NCI-H82 (cell line): ENCODE data around the gene RILPL1.
"Not testable (repeated sequence)": the region's sequence is repeated elsewhere in the genome, so short reads cannot be mapped to it uniquely, and the experiment has no call there.

ENCODE experiments used
- DNase-seq: peaks from one replicate; lab custom pipeline; 2025; lab: John Stamatoyannopoulos, UW

Gene RILPL1

GRCh38 chr12:123533672-123534643 lies at the start of gene RILPL1:
Gene RILPL1, minus strand, starts transcription at chr12:123533719. Its CDS starts 237 bp downstream, at chr12:123533482.
- peak; percentile 83 for DNase-seq

- no peak for DNase-seq
Measured at GRCh38 chr12:123580772-123581171, 47.3 kb upstream of the RILPL1 start.

GRCh38 chr12:123578829-123579228 lies 45.3 kb upstream of the RILPL1 start:
- not testable (repeated sequence) for DNase-seq

GRCh38 chr12:123578243-123578642 lies 44.7 kb upstream of the RILPL1 start:
- DNase-seq = no peak

- no peak for DNase-seq
Measured at GRCh38 chr12:123576611-123577010, 43.1 kb upstream of the RILPL1 start.

GRCh38 chr12:123573870-123574269 lies 40.4 kb upstream of the RILPL1 start:
- DNase-seq = peak; percentile 89

GRCh38 chr12:123572391-123572790 lies 38.9 kb upstream of the RILPL1 start:
- no peak for DNase-seq

- DNase-seq = peak; percentile 85
Measured at GRCh38 chr12:123571343-123571813, 37.9 kb upstream of the RILPL1 start.

- no peak for DNase-seq
Measured at GRCh38 chr12:123559468-123559867, 25.9 kb upstream of the RILPL1 start.

GRCh38 chr12:123558487-123558886 lies 25.0 kb upstream of the RILPL1 start:
- DNase-seq = not testable (repeated sequence)

GRCh38 chr12:123554843-123555242 lies 21.3 kb upstream of the RILPL1 start:
- not testable (repeated sequence) for DNase-seq

GRCh38 chr12:123554136-123554535 lies 20.6 kb upstream of the RILPL1 start:
- DNase-seq = not testable (repeated sequence)

- no peak for DNase-seq
Measured at GRCh38 chr12:123550700-123551099, 17.2 kb upstream of the RILPL1 start.

- no peak for DNase-seq
Measured at GRCh38 chr12:123548107-123548506, 14.6 kb upstream of the RILPL1 start.

GRCh38 chr12:123546281-123546680 lies 12.8 kb upstream of the RILPL1 start:
- no peak for DNase-seq

GRCh38 chr12:123543541-123543940 lies 10.0 kb upstream of the RILPL1 start:
- DNase-seq = peak; percentile 30

GRCh38 chr12:123540899-123541662 lies 7.6 kb upstream of the RILPL1 start:
- no peak for DNase-seq

- DNase-seq = not testable (repeated sequence)
Measured at GRCh38 chr12:123535952-123536351, 2.4 kb upstream of the RILPL1 start.

- DNase-seq = peak; percentile 53
Measured at GRCh38 chr12:123532808-123533649, 490 bp downstream of the RILPL1 start.

- DNase-seq = no peak
Measured at GRCh38 chr12:123532019-123532418, 1.5 kb downstream of the RILPL1 start.

GRCh38 chr12:123531091-123531490 lies 2.4 kb downstream of the RILPL1 start:
- no peak for DNase-seq

GRCh38 chr12:123530668-123531067 lies 2.9 kb downstream of the RILPL1 start:
- no peak for DNase-seq
